HG03280 (cell line): ENCODE data around the gene SNTG2.
"Not testable (repeated sequence)": the region's sequence is repeated elsewhere in the genome, so short reads cannot be mapped to it uniquely, and the experiment has no call there.

Source experiments
- ATAC-seq: cut with Tn5 transposase; IDR thresholded peaks from one replicate; pipeline ENCODE4 v1.9.1; 2021; ENCODE audit warnings: mild to moderate bottlenecking, moderate library complexity; ENCODE audit not compliant: unreplicated experiment

SNTG2 gene

GRCh38 chr2:1170711-1171110 is 220.1 kb downstream of the SNTG2 start:
- no peak for ATAC-seq

GRCh38 chr2:1173528-1173927 is 222.9 kb downstream of the SNTG2 start:
- no peak for ATAC-seq

- no peak for ATAC-seq
Measured at GRCh38 chr2:1181893-1182292, 231.2 kb downstream of the SNTG2 start.

- no peak for ATAC-seq
Measured at GRCh38 chr2:1183300-1183699, 232.7 kb downstream of the SNTG2 start.

GRCh38 chr2:1186421-1186820 is 235.8 kb downstream of the SNTG2 start:
- ATAC-seq = no peak

- no peak for ATAC-seq
Measured at GRCh38 chr2:1187189-1187588, 236.5 kb downstream of the SNTG2 start.

GRCh38 chr2:1192121-1192520 is 241.5 kb downstream of the SNTG2 start:
- ATAC-seq = no peak

- no peak for ATAC-seq
Measured at GRCh38 chr2:1193801-1194200, 243.2 kb downstream of the SNTG2 start.

- no peak for ATAC-seq
Measured at GRCh38 chr2:1203772-1204171, 253.1 kb downstream of the SNTG2 start.

- ATAC-seq = no peak
Measured at GRCh38 chr2:1205853-1206252, 255.2 kb downstream of the SNTG2 start.

- no peak for ATAC-seq
Measured at GRCh38 chr2:1207962-1208510, 257.4 kb downstream of the SNTG2 start.

GRCh38 chr2:1208522-1208921 is 257.9 kb downstream of the SNTG2 start:
- ATAC-seq = no peak

GRCh38 chr2:1209246-1209645 is 258.6 kb downstream of the SNTG2 start:
- no peak for ATAC-seq

GRCh38 chr2:1209761-1210160 is 259.1 kb downstream of the SNTG2 start:
- no peak for ATAC-seq

- ATAC-seq = no peak
Measured at GRCh38 chr2:1210352-1210751, 259.7 kb downstream of the SNTG2 start.

GRCh38 chr2:1219901-1220573 is 269.4 kb downstream of the SNTG2 start:
- no peak for ATAC-seq

- no peak for ATAC-seq
Measured at GRCh38 chr2:1222056-1222455, 271.4 kb downstream of the SNTG2 start.

- ATAC-seq = no peak
Measured at GRCh38 chr2:1223791-1224190, 273.1 kb downstream of the SNTG2 start.

- no peak for ATAC-seq
Measured at GRCh38 chr2:1224901-1225300, 274.3 kb downstream of the SNTG2 start.

GRCh38 chr2:1226766-1227165 is 276.1 kb downstream of the SNTG2 start:
- ATAC-seq = no peak

- no peak for ATAC-seq
Measured at GRCh38 chr2:1227274-1227900, 276.7 kb downstream of the SNTG2 start.

GRCh38 chr2:1229596-1229995 is 278.9 kb downstream of the SNTG2 start:
- not testable (repeated sequence) for ATAC-seq
